H54 (cell line): Measurements from ENCODE around the gene KCNE2.
"Not testable (repeated sequence)": the region's sequence is repeated elsewhere in the genome, so short reads cannot be mapped to it uniquely, and the experiment has no call there.

Experiments
- DNase-seq: peaks from one replicate; pipeline ENCODE4 v3.0.0; 2011; ENCODE audit warnings: low spot score, mixed read lengths; ENCODE audit not compliant: insufficient read length
- FAIRE-seq: peaks from 3 replicates; lab custom pipeline; 2011; peaks lifted over from hg19 to GRCh38; lab: Jason Lieb, UNC
- POLR2A ChIP-seq: IDR thresholded peaks from 2 replicates; pipeline ENCODE4 v1.6.1; 2011; ENCODE audit warnings: low read depth, mild to moderate bottlenecking, low read length

KCNE2 gene

DNA sequence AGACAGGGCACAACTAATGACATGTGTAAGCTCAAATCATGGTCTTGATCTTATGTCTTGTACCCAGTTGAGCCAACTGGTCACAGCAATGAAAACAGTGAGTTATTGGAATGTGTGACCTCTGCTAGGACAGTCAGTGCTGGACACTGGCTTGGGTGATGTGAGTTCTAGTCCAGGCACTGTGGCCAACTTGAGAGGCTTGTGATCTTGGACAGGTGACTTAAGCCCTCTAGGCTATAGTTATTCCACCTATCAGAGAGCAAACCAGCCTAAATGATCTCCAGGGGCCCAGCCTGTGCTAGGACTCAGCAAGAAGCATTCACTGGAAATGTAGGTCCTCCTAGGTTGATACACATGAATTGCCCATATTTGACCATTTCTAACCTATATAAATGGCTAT, 1.1 kb downstream of the KCNE2 start:
- TF ChIP-seq POLR2A: no peak
- FAIRE-seq: no peak

GRCh38 chr21:34365809-34366208, 2.0 kb downstream of the KCNE2 start:
- DNase-seq (no peak), FAIRE-seq (no peak)
- TF ChIP-seq POLR2A: no peak

More for the DNA sequence above, 1.1 kb downstream of the KCNE2 start:
- DNase-seq: no peak

- no peak for FAIRE-seq
- DNase-seq: peak; percentile 61
- no peak for TF ChIP-seq POLR2A
These were observed 3.6 kb downstream of the KCNE2 start for GRCh38 chr21:34367320-34367935.

GRCh38 chr21:34369741-34370140, 5.9 kb downstream of the KCNE2 start:
- DNase-seq (no peak), FAIRE-seq (no peak)
- TF ChIP-seq POLR2A: no peak

- FAIRE-seq (no peak), DNase-seq (no peak)
- TF ChIP-seq POLR2A: no peak
These were observed 8.5 kb downstream of the KCNE2 start for GRCh38 chr21:34372321-34372720.

DNA sequence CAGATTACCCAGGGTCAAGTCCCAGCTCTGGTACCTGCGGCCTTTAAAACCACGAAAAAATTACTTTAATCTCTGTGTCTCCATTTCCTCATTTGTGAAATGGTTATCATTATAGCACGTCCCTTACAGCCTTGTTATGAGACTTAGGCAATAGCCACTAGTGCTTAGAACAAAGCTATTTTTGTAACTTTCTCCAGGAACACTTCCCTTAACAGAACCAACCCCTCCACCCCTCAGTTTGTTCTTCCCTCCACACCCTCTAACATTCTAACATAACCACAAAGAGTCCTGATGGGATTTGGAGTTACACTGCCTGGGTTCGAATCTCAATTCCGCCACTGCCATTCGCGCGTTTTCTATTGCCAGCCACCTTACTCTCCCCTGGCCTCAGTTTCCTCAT, 10.7 kb downstream of the KCNE2 start:
- not testable (repeated sequence) for FAIRE-seq

GRCh38 chr21:34374940-34375618, 11.3 kb downstream of the KCNE2 start, which contains the start of gene SMIM11:
TSS of gene SMIM11 (plus strand) at chr21:34375507. CDS start at chr21:34379505, 3,998 bp downstream.
- peak; percentile 27 for FAIRE-seq
- DNase-seq: not testable (repeated sequence)

More for the DNA sequence above, 10.7 kb downstream of the KCNE2 start:
- DNase-seq: not testable (repeated sequence)

GRCh38 chr21:34375619-34375972, 11.8 kb downstream of the KCNE2 start:
- FAIRE-seq, DNase-seq: not testable (repeated sequence)

- FAIRE-seq, DNase-seq: not testable (repeated sequence)
These were observed 19.3 kb downstream of the KCNE2 start for GRCh38 chr21:34383138-34383537.

GRCh38 chr21:34383724-34384415, 20.1 kb downstream of the KCNE2 start:
- not testable (repeated sequence) for DNase-seq, FAIRE-seq

GRCh38 chr21:34400522-34400921, 36.7 kb downstream of the KCNE2 start:
- FAIRE-seq, DNase-seq: not testable (repeated sequence)

DNA sequence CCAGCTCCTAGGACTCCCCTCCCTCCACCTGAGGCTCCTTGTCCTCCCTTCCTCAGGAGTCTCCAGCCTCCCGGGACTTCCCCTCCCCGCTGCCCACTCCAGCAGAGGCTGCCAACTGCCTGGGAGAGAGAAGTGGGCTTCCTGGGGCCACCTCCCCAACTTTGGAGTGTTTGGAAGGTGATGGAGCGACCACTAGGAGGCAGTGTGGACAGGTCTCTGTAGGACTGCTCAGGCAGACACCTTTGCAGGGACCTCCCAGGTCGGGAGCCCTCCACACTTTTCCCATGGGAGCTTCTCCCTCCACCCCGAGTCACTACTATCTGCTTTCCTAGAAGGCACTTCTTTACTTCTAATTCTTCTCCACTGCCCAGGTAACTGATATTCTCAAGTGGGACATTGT, 40.9 kb downstream of the KCNE2 start:
- not testable (repeated sequence) for FAIRE-seq, DNase-seq

GRCh38 chr21:34405686-34406085, 41.9 kb downstream of the KCNE2 start:
- not testable (repeated sequence) for FAIRE-seq, DNase-seq

- FAIRE-seq: not testable (repeated sequence)
These were observed 42.3 kb downstream of the KCNE2 start for GRCh38 chr21:34406102-34406501.

GRCh38 chr21:34406676-34407075, 42.9 kb downstream of the KCNE2 start:
- not testable (repeated sequence) for DNase-seq, FAIRE-seq

More at GRCh38 chr21:34406102-34406501, 42.3 kb downstream of the KCNE2 start:
- DNase-seq: not testable (repeated sequence)

GRCh38 chr21:34407294-34407693, 43.5 kb downstream of the KCNE2 start:
- FAIRE-seq, DNase-seq: not testable (repeated sequence)

DNA sequence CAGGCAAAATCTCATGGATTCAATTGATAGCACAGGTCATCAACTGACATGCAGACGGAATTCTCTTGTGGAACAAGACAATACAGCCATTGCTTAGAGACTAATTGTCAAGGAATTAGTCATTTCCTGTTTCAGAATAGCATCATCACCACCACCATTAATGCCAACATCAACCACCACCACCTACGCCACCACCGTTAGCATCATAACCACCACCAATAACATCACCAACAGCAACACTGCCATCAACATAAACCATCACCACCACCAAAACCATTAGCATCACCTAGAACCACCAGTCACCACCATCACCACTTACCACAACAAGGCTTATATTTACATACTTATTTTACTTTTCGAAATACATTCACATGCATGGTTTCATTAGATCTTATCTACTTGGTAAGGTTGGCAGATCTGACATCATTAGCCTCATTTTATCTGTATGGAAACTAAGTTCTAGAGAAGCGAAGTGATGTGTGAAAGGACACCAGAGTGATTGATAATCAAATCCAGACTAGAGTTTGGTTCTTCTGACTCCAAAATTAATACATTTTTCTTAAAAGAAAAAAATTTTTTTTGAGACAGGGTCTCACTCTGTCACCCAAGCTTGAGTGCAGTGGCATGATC, 53.8 kb downstream of the KCNE2 start:
- not testable (repeated sequence) for DNase-seq, FAIRE-seq
